Activated T-cell treated with anti-CD3 and anti-CD28 coated beads, Interleukin-2, amount 50 U/mL, for 48 hours (primary cell): ENCODE measurements around the gene SLC22A4.

Experiments
- DNase-seq, 2 experiments: peaks; one replicate each; pipeline ENCODE4 v3.0.0-alpha.2; 2020

Gene SLC22A4

GRCh38 chr5:132293992-132294727, at the start of gene SLC22A4:
Gene SLC22A4, plus strand, starts transcription at chr5:132294394. Its CDS starts 223 bp downstream, at chr5:132294617.
- DNase-seq, result peak; percentile 92

GRCh38 chr5:132245593-132245992, 48.6 kb upstream of the SLC22A4 start:
- no peak for DNase-seq

GRCh38 chr5:132246806-132247205, 47.4 kb upstream of the SLC22A4 start:
- DNase-seq, result no peak

GRCh38 chr5:132250547-132250946, 43.6 kb upstream of the SLC22A4 start:
- DNase-seq, result no peak

- DNase-seq, result peak; percentile 6 to 7
These were observed 42.9 kb upstream of the SLC22A4 start for GRCh38 chr5:132251220-132251725.

- DNase-seq, result peak; percentile 4 to 11
These were observed 41.2 kb upstream of the SLC22A4 start for GRCh38 chr5:132253008-132253441.

- peak; percentile 14 to 15 for DNase-seq
These were observed 40.5 kb upstream of the SLC22A4 start for GRCh38 chr5:132253452-132254320.

GRCh38 chr5:132254321-132254977, 39.7 kb upstream of the SLC22A4 start:
- DNase-seq, result peak; percentile 7 to 11

- DNase-seq, result peak in 1 of 2 experiments; percentile 13
These were observed 38.0 kb upstream of the SLC22A4 start for GRCh38 chr5:132256086-132256782.

GRCh38 chr5:132256783-132257130, 37.4 kb upstream of the SLC22A4 start:
- DNase-seq, result peak in 1 of 2 experiments; percentile 18

- DNase-seq, result peak in 1 of 2 experiments; percentile 18
These were observed 36.8 kb upstream of the SLC22A4 start, which contains the start of gene PDLIM4 for GRCh38 chr5:132257131-132258101. Gene PDLIM4, plus strand, starts transcription at chr5:132257696. Its CDS starts 39 bp downstream, at chr5:132257735.

GRCh38 chr5:132258102-132259068, 35.8 kb upstream of the SLC22A4 start:
- no peak for DNase-seq

- no peak for DNase-seq
These were observed 34.9 kb upstream of the SLC22A4 start for GRCh38 chr5:132259069-132259851.

- DNase-seq, result peak; percentile 38 to 50
These were observed 34.1 kb upstream of the SLC22A4 start for GRCh38 chr5:132260051-132260450.

- DNase-seq, result peak; percentile 71 to 75
These were observed 33.3 kb upstream of the SLC22A4 start for GRCh38 chr5:132260714-132261551.

- DNase-seq, result peak in 1 of 2 experiments; percentile 20
These were observed 32.0 kb upstream of the SLC22A4 start for GRCh38 chr5:132261881-132262845.
